Astrocyte (in vitro differentiated cells and primary cell): ENCODE results near the gene RAB40AL.
"Not testable (repeated sequence)": the region's sequence is repeated elsewhere in the genome, so short reads cannot be mapped to it uniquely, and the experiment has no call there.

Source experiments
- CTCF ChIP-seq: IDR thresholded peaks from 2 replicates; pipeline ENCODE4 v1.5.1; 2011; ENCODE audit warnings: low read depth, mild to moderate bottlenecking, inconsistent platforms, low read length, moderate library complexity; ENCODE audit not compliant: insufficient read depth
- EZH2 ChIP-seq: IDR thresholded peaks from 2 replicates; pipeline ENCODE4 v1.6.1; 2012; ENCODE audit warnings: mild to moderate bottlenecking, low read length, inconsistent platforms; ENCODE audit not compliant: insufficient read depth

- not testable (repeated sequence) for TF ChIP-seq CTCF, EZH2
Measured at GRCh38 chrX:102936972-102937371, at the start of gene RAB40AL.
